ENCODE data around the gene VAMP1. TPM values are rescaled to one million over a fixed set of nuclear protein-coding genes. Genes with fewer than 3 reads are reported as not detected.
"Not testable (repeated sequence)": the region's sequence is repeated elsewhere in the genome, so short reads cannot be mapped to it uniquely, and the experiment has no call there.

The VAMP1 gene
- total RNA-seq, 1 donor from 2014 or later = 4.8 TPM

DNA sequence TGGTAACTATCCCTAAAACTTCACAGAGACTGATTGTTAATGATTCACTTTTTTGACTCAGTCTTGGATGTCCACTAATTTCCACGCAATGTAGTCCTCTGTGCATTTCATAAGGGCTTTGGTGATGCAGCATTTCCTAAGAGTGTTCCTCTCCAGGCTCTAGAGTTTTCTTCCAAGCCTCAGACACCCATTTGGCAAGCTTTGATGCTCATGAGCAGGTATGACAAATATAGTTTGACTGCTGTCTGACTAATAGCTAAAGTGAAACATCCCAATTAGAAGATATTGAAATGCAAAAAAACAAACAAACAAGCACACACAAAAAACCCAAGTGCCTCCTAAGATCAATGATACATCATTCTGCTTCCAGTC lies 1.5 kb upstream of the VAMP1 start:
- no peaks in the 10 kb centered on the region for H3K27me3 ChIP-seq (ENCODE audit: control insufficient read depth, insufficient read depth, low read length)
- TF ChIP-seq, protein P1, sequence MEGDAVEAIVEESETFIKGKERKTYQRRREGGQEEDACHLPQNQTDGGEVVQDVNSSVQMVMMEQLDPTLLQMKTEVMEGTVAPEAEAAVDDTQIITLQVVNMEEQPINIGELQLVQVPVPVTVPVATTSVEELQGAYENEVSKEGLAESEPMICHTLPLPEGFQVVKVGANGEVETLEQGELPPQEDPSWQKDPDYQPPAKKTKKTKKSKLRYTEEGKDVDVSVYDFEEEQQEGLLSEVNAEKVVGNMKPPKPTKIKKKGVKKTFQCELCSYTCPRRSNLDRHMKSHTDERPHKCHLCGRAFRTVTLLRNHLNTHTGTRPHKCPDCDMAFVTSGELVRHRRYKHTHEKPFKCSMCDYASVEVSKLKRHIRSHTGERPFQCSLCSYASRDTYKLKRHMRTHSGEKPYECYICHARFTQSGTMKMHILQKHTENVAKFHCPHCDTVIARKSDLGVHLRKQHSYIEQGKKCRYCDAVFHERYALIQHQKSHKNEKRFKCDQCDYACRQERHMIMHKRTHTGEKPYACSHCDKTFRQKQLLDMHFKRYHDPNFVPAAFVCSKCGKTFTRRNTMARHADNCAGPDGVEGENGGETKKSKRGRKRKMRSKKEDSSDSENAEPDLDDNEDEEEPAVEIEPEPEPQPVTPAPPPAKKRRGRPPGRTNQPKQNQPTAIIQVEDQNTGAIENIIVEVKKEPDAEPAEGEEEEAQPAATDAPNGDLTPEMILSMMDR (IDR thresholded peaks at IDR 0.05; ENCODE audit: insufficient read depth, low read length, poor library complexity, severe bottlenecking) = no peak
- no peak overlapping the region for H3K4me3 ChIP-seq (ENCODE audit: low read depth, low read length)
- no peak for DNase-seq (ENCODE audit: low read depth)
- H3K36me3 ChIP-seq (ENCODE audit: control insufficient read depth, insufficient read depth, low read length) = no peaks in the 10 kb centered on the region

DNA sequence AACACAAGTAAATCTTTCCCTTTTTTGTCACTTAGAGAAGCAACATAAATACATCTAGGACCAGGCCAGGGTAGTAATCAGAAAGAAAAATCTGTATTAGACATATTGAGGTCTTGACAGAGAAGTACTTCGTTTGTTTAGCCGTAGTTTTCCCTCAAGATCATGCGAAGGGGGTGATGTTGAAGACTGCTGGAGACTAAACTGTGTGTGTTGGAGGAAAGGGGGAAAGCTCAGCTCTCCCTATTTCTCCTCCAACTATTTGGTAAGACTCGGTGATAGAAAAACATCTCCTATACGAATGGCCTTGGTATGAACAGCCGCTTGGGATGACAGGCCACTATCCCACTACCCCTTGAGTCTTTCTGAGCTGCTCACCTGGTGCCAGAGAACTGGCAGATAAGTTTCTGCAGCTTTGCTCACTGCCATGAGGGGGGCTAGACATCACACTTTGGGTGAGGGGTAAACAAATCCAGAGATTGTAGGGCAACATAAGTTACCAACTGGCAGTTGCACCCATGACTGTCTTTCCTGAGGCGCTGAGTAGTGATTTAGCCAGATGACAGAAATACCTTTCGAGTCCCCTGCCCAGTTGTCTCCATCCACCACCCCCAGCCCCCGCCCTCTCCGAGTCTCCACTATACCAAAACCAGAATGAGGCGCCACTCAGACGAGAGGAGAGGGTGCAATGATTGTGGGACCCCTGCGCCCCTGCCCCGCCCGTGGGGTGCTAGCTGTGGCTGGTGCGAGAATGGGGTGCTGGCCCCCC lies 685 bp downstream of the VAMP1 start:
- H3K4me3 ChIP-seq (ENCODE audit: low read depth, low read length) = peak overlapping the region; percentile 53
- DNase-seq (ENCODE audit: low read depth) = no peak
- TF ChIP-seq, protein P1 (IDR thresholded peaks at IDR 0.05; ENCODE audit: insufficient read depth, low read length, poor library complexity, severe bottlenecking) = no peak

DNA sequence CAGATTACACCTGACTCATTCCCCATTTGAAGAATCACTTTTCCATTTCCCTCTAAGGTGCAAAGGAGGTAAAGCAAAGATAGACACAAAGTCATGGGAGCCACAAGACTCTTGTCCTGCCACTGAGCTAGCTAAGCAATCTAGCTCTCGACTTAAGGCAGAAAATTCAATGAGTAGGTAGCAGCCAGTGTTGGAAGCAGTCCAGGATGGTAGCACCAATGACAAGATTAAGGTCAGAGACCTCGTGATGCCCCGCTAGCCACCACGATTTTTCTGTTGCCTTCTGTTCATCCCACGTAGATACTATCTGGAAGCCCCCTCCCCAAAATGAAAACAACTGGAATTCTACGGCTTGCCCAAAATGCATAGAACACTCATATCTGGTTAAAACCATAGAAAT lies 1.4 kb downstream of the VAMP1 start:
- no peak overlapping the region for H3K4me3 ChIP-seq (ENCODE audit: low read depth, low read length)
- DNase-seq (ENCODE audit: low read depth) = no peak
- no peaks in the 10 kb centered on the region for H3K27me3 ChIP-seq (ENCODE audit: control insufficient read depth, insufficient read depth, low read length)
- TF ChIP-seq, protein P1 (IDR thresholded peaks at IDR 0.05; ENCODE audit: insufficient read depth, low read length, poor library complexity, severe bottlenecking) = no peak
- H3K36me3 ChIP-seq (ENCODE audit: control insufficient read depth, insufficient read depth, low read length) = peaks cover 2% of the 10 kb centered on the region

More for the DNA sequence above, 685 bp downstream of the VAMP1 start:
- Histone ChIP-seq H3K36me3 (ENCODE audit: control insufficient read depth, insufficient read depth, low read length) (no peaks in the 10 kb centered on the region), H3K27me3 (ENCODE audit: control insufficient read depth, insufficient read depth, low read length) (no peaks in the 10 kb centered on the region)

DNA sequence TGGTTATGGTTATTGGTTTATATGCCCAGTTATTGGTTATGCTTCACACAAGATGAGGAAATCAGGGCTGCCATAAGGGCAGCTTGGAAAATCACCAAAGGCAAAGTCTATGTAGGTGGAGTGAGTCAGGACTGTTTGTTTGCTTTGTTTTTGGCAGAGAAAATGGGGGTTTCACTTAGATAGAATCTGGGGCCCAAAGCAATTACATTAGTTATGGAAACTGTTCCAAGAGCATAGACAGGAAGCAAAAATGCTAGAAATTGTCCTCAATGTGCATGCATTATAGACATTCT lies 2.2 kb downstream of the VAMP1 start:
- H3K4me3 ChIP-seq (ENCODE audit: low read depth, low read length) = no peak overlapping the region
- TF ChIP-seq, protein P1 (IDR thresholded peaks at IDR 0.05; ENCODE audit: insufficient read depth, low read length, poor library complexity, severe bottlenecking) = no peak
- H3K36me3 ChIP-seq (ENCODE audit: control insufficient read depth, insufficient read depth, low read length) = peaks cover 2% of the 10 kb centered on the region
- no peak for DNase-seq (ENCODE audit: low read depth)
- no peaks in the 10 kb centered on the region for H3K27me3 ChIP-seq (ENCODE audit: control insufficient read depth, insufficient read depth, low read length)

DNA sequence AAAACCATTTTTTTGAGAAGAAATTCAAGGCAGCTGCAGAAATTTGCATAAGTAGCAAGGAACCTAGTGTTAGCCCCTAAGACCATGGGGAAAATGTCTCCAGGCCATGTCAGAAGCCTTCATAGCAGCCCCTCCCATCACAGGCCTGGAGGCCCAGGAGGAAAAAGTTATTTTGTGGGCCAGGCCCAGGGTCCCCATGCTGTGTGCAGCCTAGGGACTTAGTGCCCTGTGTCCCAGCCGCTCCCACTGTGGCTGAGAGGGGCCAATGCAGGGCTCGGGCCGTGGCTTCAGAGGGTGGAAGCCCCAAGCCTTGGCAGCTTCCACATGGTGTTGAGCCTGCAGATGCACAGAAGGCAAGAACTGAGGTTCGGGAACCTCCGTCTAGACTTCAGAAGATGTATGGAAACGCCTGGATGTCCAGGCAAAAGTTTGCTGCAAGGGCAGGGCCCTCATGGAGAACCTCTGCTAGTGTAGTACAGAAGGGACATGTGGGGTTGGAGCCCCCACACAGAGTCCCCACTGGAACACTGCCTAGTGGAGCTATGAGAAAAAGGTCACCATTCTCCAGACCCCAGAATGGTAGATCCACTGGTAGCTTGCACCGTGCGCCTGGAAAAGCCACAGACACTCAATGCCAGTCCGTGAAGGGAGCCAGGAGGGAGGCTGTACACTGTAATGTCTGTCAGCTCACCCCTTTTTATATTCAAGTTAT lies 2.8 kb downstream of the VAMP1 start:
- H3K4me3 ChIP-seq (ENCODE audit: low read depth, low read length); H3K36me3 ChIP-seq (ENCODE audit: control insufficient read depth, insufficient read depth, low read length); H3K27me3 ChIP-seq (ENCODE audit: control insufficient read depth, insufficient read depth, low read length); DNase-seq (ENCODE audit: low read depth): not testable (repeated sequence)

DNA sequence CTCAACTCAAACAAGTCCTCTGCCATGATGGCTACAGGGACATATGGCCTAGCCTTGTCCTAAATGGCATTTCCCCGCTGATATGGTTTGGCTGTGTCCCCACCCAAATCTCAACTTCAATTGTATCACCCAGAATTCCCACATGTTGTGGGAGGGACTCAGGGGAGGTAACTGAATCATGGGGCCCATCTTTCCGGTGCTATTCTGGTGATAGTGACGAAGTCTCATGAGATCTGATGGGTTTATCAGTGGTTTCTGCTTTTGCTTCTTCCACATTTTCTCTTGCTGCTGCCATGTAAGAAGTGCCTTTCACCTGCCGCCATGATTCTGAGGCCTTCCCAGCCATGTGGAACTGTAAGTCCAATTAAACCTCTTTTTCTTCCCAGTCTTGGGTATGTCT lies 3.7 kb downstream of the VAMP1 start:
- not testable (repeated sequence) for H3K36me3 ChIP-seq (ENCODE audit: control insufficient read depth, insufficient read depth, low read length); H3K4me3 ChIP-seq (ENCODE audit: low read depth, low read length); DNase-seq (ENCODE audit: low read depth); H3K27me3 ChIP-seq (ENCODE audit: control insufficient read depth, insufficient read depth, low read length)

DNA sequence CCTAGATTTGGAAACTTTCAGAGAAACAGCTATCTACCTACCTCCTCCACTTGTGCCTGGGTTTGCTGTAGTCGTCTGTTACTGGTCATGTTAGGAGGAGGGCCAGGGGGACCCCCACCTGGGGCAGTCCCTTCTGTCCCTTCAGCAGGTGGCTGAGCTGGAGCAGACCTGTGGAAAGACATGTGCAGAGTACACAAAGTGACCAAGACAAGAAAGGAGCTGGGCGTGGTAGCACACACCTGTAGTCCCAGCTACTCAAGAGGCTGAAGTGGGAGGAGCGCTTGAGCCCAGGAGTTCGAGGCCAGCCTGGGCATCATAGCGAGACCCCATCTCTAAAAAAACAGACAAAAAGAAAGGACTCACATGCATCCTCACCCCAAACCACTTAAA lies 4.3 kb downstream of the VAMP1 start:
- no peak for DNase-seq (ENCODE audit: low read depth)
- Histone ChIP-seq H3K36me3 (ENCODE audit: control insufficient read depth, insufficient read depth, low read length) (peaks cover 2% of the 10 kb centered on the region), H3K4me3 (ENCODE audit: low read depth, low read length) (no peak overlapping the region), H3K27me3 (ENCODE audit: control insufficient read depth, insufficient read depth, low read length) (no peaks in the 10 kb centered on the region)
- TF ChIP-seq, protein P1 (IDR thresholded peaks at IDR 0.05; ENCODE audit: insufficient read depth, low read length, poor library complexity, severe bottlenecking) = no peak
